DND-41 (cell line): ENCODE measurements around the gene SYNE2.

Experiments
- EZH2 ChIP-seq: IDR thresholded peaks from 3 replicates; pipeline ENCODE4 v1.6.1; 2012; ENCODE audit warnings: borderline replicate concordance, low read depth, mild to moderate bottlenecking, moderate library complexity, low read length, inconsistent platforms; ENCODE audit not compliant: severe bottlenecking
- TF ChIP-seq, protein P1 (sequence below): IDR thresholded peaks from 2 replicates; pipeline ENCODE4 v1.5.1; 2012; ENCODE audit warnings: borderline replicate concordance, low read length, moderate library complexity, mild to moderate bottlenecking; ENCODE audit not compliant: poor library complexity, severe bottlenecking; ENCODE audit errors: extremely low read depth

DNA sequence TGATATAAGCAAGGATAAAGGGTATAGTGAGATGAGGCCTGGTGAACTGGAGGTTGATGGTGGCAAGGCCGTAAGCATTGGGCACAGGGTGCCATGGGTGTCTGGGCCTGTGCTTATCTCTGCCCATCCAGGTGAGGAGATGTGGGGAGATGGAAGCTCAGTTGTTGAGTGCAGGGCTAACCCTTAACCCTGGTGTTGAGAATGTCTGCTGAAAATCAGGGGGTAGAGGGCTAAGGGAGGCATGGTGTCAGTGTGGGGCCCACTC is 86.1 kb downstream of the SYNE2 start:
- TF ChIP-seq, protein P1, sequence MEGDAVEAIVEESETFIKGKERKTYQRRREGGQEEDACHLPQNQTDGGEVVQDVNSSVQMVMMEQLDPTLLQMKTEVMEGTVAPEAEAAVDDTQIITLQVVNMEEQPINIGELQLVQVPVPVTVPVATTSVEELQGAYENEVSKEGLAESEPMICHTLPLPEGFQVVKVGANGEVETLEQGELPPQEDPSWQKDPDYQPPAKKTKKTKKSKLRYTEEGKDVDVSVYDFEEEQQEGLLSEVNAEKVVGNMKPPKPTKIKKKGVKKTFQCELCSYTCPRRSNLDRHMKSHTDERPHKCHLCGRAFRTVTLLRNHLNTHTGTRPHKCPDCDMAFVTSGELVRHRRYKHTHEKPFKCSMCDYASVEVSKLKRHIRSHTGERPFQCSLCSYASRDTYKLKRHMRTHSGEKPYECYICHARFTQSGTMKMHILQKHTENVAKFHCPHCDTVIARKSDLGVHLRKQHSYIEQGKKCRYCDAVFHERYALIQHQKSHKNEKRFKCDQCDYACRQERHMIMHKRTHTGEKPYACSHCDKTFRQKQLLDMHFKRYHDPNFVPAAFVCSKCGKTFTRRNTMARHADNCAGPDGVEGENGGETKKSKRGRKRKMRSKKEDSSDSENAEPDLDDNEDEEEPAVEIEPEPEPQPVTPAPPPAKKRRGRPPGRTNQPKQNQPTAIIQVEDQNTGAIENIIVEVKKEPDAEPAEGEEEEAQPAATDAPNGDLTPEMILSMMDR: no peak
- no peak for TF ChIP-seq EZH2
